Body of pancreas (tissue), 4 donors: ENCODE results near the gene NOP16. TPM values are rescaled to one million over a fixed set of nuclear protein-coding genes. Genes with fewer than 3 reads are reported as not detected.

Source experiments
- ATAC-seq: fragments of 150-250 bp; one replicate; pipeline ENCODE4 v1.9.1; 2016
- DNase-seq, 4 donors: peaks; one replicate each; pipeline ENCODE4 v3.0.0-alpha.2; 2019
- H3K27ac ChIP-seq, 4 donors: fragments of 200-600 bp; sonication (generic); 1 replicate in 3 of 4; 2 replicates in 1 of 4; pipeline versions ENCODE4 v1.5.1 to v1.6.1; 2016 to 2019; ENCODE audit warnings: mild to moderate bottlenecking in 1 of 4, mixed read lengths in 1 of 4, moderate library complexity in 1 of 4
- H3K27me3 ChIP-seq, 2 donors: fragments of 200-600 bp; sonication (generic); one replicate each; pipeline ENCODE4 v1.6.0; 2016; ENCODE audit warnings: mild to moderate bottlenecking in 1 of 2
- H3K36me3 ChIP-seq, 2 donors: fragments of 200-600 bp; sonication (generic); replicated peaks in 1 of 2; 2 replicates each; pipeline ENCODE4 v1.5.1; 2016; ENCODE audit warnings: low read depth in 2 of 2; ENCODE audit not compliant: insufficient read depth in 1 of 2
- H3K4me1 ChIP-seq: fragments of 200-600 bp; sonication (generic); one replicate; pipeline ENCODE4 v1.6.0; 2016
- H3K4me3 ChIP-seq, 2 donors: fragments of 200-600 bp; sonication (generic); 1 replicate in 1 of 2; 2 replicates in 1 of 2; pipeline ENCODE4 v1.5.1; 2016 to 2019
- H3K9me3 ChIP-seq, 3 donors: fragments of 200-600 bp; sonication (generic); 1 replicate in 2 of 3; 2 replicates in 1 of 3; pipeline ENCODE4 v1.5.1; 2016
- CTCF ChIP-seq, 7 experiments: fragments of 450-650 bp in 4 of 7; fragments of 200-600 bp in 3 of 7; sonication (generic) in 3 of 7; IDR thresholded peaks; one replicate each; pipeline ENCODE4 v1.5.1; 2016 to 2019; ENCODE audit warnings: antibody characterized with exemption in 7 of 7
- POLR2A ChIP-seq, 3 donors: fragments of 450-650 bp; IDR thresholded peaks; one replicate each; pipeline ENCODE4 v1.6.1; 2016; ENCODE audit warnings: antibody characterized with exemption in 3 of 3, mild to moderate bottlenecking in 2 of 3
- whole genome bisulfite sequencing, 2 donors: methylation state at CpG; one replicate each; pipeline ENCODE4 v1.1.5; 2017; 5-methylcytosine and 5-hydroxymethylcytosine counted together
- intact Hi-C: fragments of 100-400 bp; cut with DNase I; formaldehyde crosslinking; loops from one replicate; pipeline ENCODE4 v1.15.1; 2023
- total RNA-seq, 2 donors: library from RNA; depleted of rRNA; stranded (reverse); fragments of >200 nt; gene quantifications; one replicate each; pipeline ENCODE4 v1.1.0, GENCODE V29; 2016

The NOP16 gene
- total RNA-seq, 2 donors from 2014 or later, result 19.2 to 32.0 TPM

GRCh38 chr5:176401281-176402205 lies 13.1 kb upstream of the NOP16 start:
- intact Hi-C loops, result no loop called here
- H3K36me3 ChIP-seq, result no peaks in the 10 kb centered on the region
- TF ChIP-seq CTCF (IDR thresholded peaks at IDR 0.05), result no peak
- no peak for TF ChIP-seq POLR2A (IDR thresholded peaks at IDR 0.05)
- DNase-seq, result no peak
- no peaks in the 10 kb centered on the region for H3K9me3 ChIP-seq
- no peak overlapping the region for H3K27ac ChIP-seq
- H3K27me3 ChIP-seq, result no peaks in the 10 kb centered on the region
- ATAC-seq, result no peak
- no peak overlapping the region for H3K4me3 ChIP-seq
- WGBS, 2 donors, result 86 to 88% methylated on average over 22 of the region's 22 CpGs
- no peaks in the 10 kb centered on the region for H3K4me1 ChIP-seq

GRCh38 chr5:176400382-176401156 lies 12.2 kb upstream of the NOP16 start:
- H3K36me3 ChIP-seq, result no peaks in the 10 kb centered on the region
- peak; percentile 23 for ATAC-seq

GRCh38 chr5:176397736-176398420 lies 9.5 kb upstream of the NOP16 start:
- intact Hi-C loops, result no loop called here
- Histone ChIP-seq H3K36me3 (no peaks in the 10 kb centered on the region), H3K27ac (no peak overlapping the region), H3K4me1 (no peaks in the 10 kb centered on the region), H3K9me3 (no peaks in the 10 kb centered on the region), H3K27me3 (no peaks in the 10 kb centered on the region), H3K4me3 (no peak overlapping the region)
- ATAC-seq (no peak), DNase-seq (no peak)
- no peak for TF ChIP-seq CTCF (IDR thresholded peaks at IDR 0.05)
- no peak for TF ChIP-seq POLR2A (IDR thresholded peaks at IDR 0.05)
- WGBS, 2 donors, result 92 to 93% methylated on average over 13 to 18 of the region's 18 CpGs

More at GRCh38 chr5:176400382-176401156, 12.2 kb upstream of the NOP16 start:
- Histone ChIP-seq H3K27ac (no peak overlapping the region), H3K4me3 (no peak overlapping the region), H3K27me3 (no peaks in the 10 kb centered on the region), H3K9me3 (no peaks in the 10 kb centered on the region), H3K4me1 (no peaks in the 10 kb centered on the region)
- intact Hi-C loops, result no loop called here
- no peak for DNase-seq
- TF ChIP-seq CTCF (IDR thresholded peaks at IDR 0.05) (no peak), POLR2A (IDR thresholded peaks at IDR 0.05) (no peak)
- WGBS, 2 donors, result 84 to 86% methylated on average over 14 to 17 of the region's 17 CpGs

- WGBS, 2 donors, result 79 to 82% methylated on average over 6 of the region's 6 CpGs
- no peak for DNase-seq
- intact Hi-C loops, result no loop called here
- no peaks in the 10 kb centered on the region for H3K27me3 ChIP-seq
- H3K27ac ChIP-seq, result no peak overlapping the region
- ATAC-seq, result no peak
- no peaks in the 10 kb centered on the region for H3K36me3 ChIP-seq
- no peak overlapping the region for H3K4me3 ChIP-seq
- no peaks in the 10 kb centered on the region for H3K9me3 ChIP-seq
- TF ChIP-seq CTCF (IDR thresholded peaks at IDR 0.05) (no peak), POLR2A (IDR thresholded peaks at IDR 0.05) (no peak)
- H3K4me1 ChIP-seq, result no peaks in the 10 kb centered on the region
These were observed 7.9 kb upstream of the NOP16 start for GRCh38 chr5:176396330-176396729.
